ENCODE results near the gene TRIM66.

Gene TRIM66

GRCh38 chr11:8605971-8606563 lies 76.4 kb downstream of the TRIM66 start:
- DNase-seq = no peak

- peak; percentile 22 for DNase-seq
Observed at GRCh38 chr11:8604078-8604723, 78.3 kb downstream of the TRIM66 start.

GRCh38 chr11:8603696-8604077 lies 78.8 kb downstream of the TRIM66 start:
- DNase-seq = no peak

GRCh38 chr11:8601376-8602133 lies 80.9 kb downstream of the TRIM66 start:
- DNase-seq = no peak

- no peak for DNase-seq
Observed at GRCh38 chr11:8598506-8598905, 84.0 kb downstream of the TRIM66 start.

GRCh38 chr11:8597182-8597581 lies 85.3 kb downstream of the TRIM66 start:
- DNase-seq = no peak

- no peak for DNase-seq
Observed at GRCh38 chr11:8596504-8597046, 85.9 kb downstream of the TRIM66 start.

- DNase-seq = peak; percentile 4
Observed at GRCh38 chr11:8593935-8594909, 88.2 kb downstream of the TRIM66 start, which contains the start of gene STK33. TSS of gene STK33 (minus strand) at chr11:8594228. CDS start at chr11:8474905, 119,323 bp downstream.

- no peak for DNase-seq
Observed at GRCh38 chr11:8593455-8593854, 89.0 kb downstream of the TRIM66 start.

- no peak for DNase-seq
Observed at GRCh38 chr11:8587915-8588314, 94.5 kb downstream of the TRIM66 start.

- DNase-seq = no peak
Observed at GRCh38 chr11:8586805-8587204, 95.7 kb downstream of the TRIM66 start.

GRCh38 chr11:8586184-8586583 lies 96.3 kb downstream of the TRIM66 start:
- no peak for DNase-seq

GRCh38 chr11:8584511-8584910 lies 98.0 kb downstream of the TRIM66 start:
- DNase-seq = no peak

- no peak for DNase-seq
Observed at GRCh38 chr11:8584082-8584481, 98.4 kb downstream of the TRIM66 start.

- no peak for DNase-seq
Observed at GRCh38 chr11:8581300-8581699, 101.2 kb downstream of the TRIM66 start.

GRCh38 chr11:8577791-8578581 lies 104.5 kb downstream of the TRIM66 start:
- no peak for DNase-seq

- DNase-seq = no peak
Observed at GRCh38 chr11:8574798-8575197, 107.7 kb downstream of the TRIM66 start.

GRCh38 chr11:8573777-8574176 lies 108.7 kb downstream of the TRIM66 start:
- no peak for DNase-seq

- no peak for DNase-seq
Observed at GRCh38 chr11:8567602-8568198, 114.8 kb downstream of the TRIM66 start.

GRCh38 chr11:8566613-8567210 lies 115.8 kb downstream of the TRIM66 start:
- DNase-seq = no peak

GRCh38 chr11:8564526-8564925 lies 117.9 kb downstream of the TRIM66 start:
- no peak for DNase-seq
